ENCODE results near the gene OSBPL7. TPM values are rescaled to one million over a fixed set of nuclear protein-coding genes. Genes with fewer than 3 reads are reported as not detected.

Gene OSBPL7
- total RNA-seq, 1 experiment from 2014 or later, result 13.0 TPM

GRCh38 chr17:47843391-47843730, 21.8 kb upstream of the OSBPL7 start:
- no peak overlapping the region for H3T11ph ChIP-seq (ENCODE audit: low read length)
- H3K4me2 ChIP-seq (ENCODE audit: insufficient read depth, insufficient read length, low read length), result no peak overlapping the region
- no peaks in the 10 kb centered on the region for H3K9me3 Mint-ChIP-seq
- H3K79me1 ChIP-seq (ENCODE audit: insufficient read depth, low read depth, low read length, poor library complexity, severe bottlenecking), result no peaks in the 10 kb centered on the region
- no peak overlapping the region for H2BK12ac ChIP-seq (ENCODE audit: insufficient read length, low read depth, low read length)
- no peak overlapping the region for H2BK15ac ChIP-seq (ENCODE audit: low read depth, low read length)
- H3K4ac ChIP-seq (ENCODE audit: low read depth, low read length), result no peak overlapping the region
- peaks cover 47% of the 10 kb centered on the region for H3K27me3 Mint-ChIP-seq (ENCODE audit: low read depth)
- H2BK20ac ChIP-seq (ENCODE audit: low read depth, low read length, poor library complexity, severe bottlenecking), result no peak overlapping the region
- peaks cover 0 to 5% (median 0%) of the 10 kb centered on the region in 3 experiments; a peak in 3 of 7 replicates for H3K36me3 Mint-ChIP-seq (ENCODE audit: insufficient read depth in 1 of 3, low read depth in 3 of 3)
- H3K27me3 ChIP-seq (ENCODE audit: insufficient read depth, low read length), result peaks cover 22% of the 10 kb centered on the region
- H2AFZ ChIP-seq (ENCODE audit: low read length), result no peak overlapping the region
- H2BK120ac ChIP-seq (ENCODE audit: low read depth, low read length, poor library complexity, severe bottlenecking), result no peak overlapping the region
- no peak overlapping the region for H4K5ac ChIP-seq (ENCODE audit: insufficient read length, low read depth, low read length)
- H3K79me2 ChIP-seq (ENCODE audit: insufficient read depth, low read length), result no peaks in the 10 kb centered on the region; the same call in 1 of the 2 replicates
- no peaks in the 10 kb centered on the region for H3K9me3 ChIP-seq (ENCODE audit: control insufficient read depth, low read depth, low read length)
- no peak overlapping the region for H4K91ac ChIP-seq (ENCODE audit: insufficient read length, low read depth, low read length)
- no peak overlapping the region for H3K18ac ChIP-seq (ENCODE audit: insufficient read length, low read depth, low read length)
- DNase-seq, result no peak
- no peak overlapping the region for H3K27ac ChIP-seq (ENCODE audit: insufficient read length, low read depth, low read length)
- TF ChIP-seq CTCF (conservative IDR thresholded peaks at IDR 0.05), result 0 out of 3 replicates have a peak, but pooled peaks have one; percentile 15
- H3K23me2 ChIP-seq (ENCODE audit: insufficient read length, low read depth, low read length, poor library complexity, severe bottlenecking), result peaks cover 10% of the 10 kb centered on the region
- H3K4me1 ChIP-seq (ENCODE audit: insufficient read depth, low read length), result no peaks in the 10 kb centered on the region; the same call in 1 of the 2 replicates
- H3K14ac ChIP-seq (ENCODE audit: insufficient read depth, low read length), result no peak overlapping the region
- H3K23ac ChIP-seq (ENCODE audit: insufficient read length, low read depth, low read length), result no peak overlapping the region
- H3K56ac ChIP-seq (ENCODE audit: insufficient read length, low read depth, low read length), result no peak overlapping the region
- H2AK5ac ChIP-seq (ENCODE audit: insufficient read length, low read length), result no peak overlapping the region
- H4K8ac ChIP-seq (replicated peaks; ENCODE audit: insufficient read length, low read depth, low read length), result no peak overlapping the region
- peaks cover 33 to 53% of the 10 kb centered on the region in 2 experiments for H3K4me1 Mint-ChIP-seq
- no peak overlapping the region for H3K4me3 Mint-ChIP-seq
- no peak overlapping the region for H3K27ac Mint-ChIP-seq
- H2BK5ac ChIP-seq (ENCODE audit: insufficient read length, low read length), result no peak overlapping the region
- H4K20me1 ChIP-seq (ENCODE audit: control insufficient read depth, insufficient read depth, insufficient read length), result no peaks in the 10 kb centered on the region
- no CpG with 5 or more reads among the region's 6 CpGs for WGBS (ENCODE audit: extremely low coverage, insufficient read length, low lambda C conversion rate)
- no peak overlapping the region for H3K9ac ChIP-seq (ENCODE audit: extremely low read depth, insufficient read length, low read length)

Measured in H9 (cell line).